Measurements from ENCODE around the gene PTGES2. TPM values are rescaled to one million over a fixed set of nuclear protein-coding genes. Genes with fewer than 3 reads are reported as not detected.

Gene PTGES2
- total RNA-seq, 6 experiments from 2014 or later = 68.5 to 82.8 (median 70.6) TPM

DNA sequence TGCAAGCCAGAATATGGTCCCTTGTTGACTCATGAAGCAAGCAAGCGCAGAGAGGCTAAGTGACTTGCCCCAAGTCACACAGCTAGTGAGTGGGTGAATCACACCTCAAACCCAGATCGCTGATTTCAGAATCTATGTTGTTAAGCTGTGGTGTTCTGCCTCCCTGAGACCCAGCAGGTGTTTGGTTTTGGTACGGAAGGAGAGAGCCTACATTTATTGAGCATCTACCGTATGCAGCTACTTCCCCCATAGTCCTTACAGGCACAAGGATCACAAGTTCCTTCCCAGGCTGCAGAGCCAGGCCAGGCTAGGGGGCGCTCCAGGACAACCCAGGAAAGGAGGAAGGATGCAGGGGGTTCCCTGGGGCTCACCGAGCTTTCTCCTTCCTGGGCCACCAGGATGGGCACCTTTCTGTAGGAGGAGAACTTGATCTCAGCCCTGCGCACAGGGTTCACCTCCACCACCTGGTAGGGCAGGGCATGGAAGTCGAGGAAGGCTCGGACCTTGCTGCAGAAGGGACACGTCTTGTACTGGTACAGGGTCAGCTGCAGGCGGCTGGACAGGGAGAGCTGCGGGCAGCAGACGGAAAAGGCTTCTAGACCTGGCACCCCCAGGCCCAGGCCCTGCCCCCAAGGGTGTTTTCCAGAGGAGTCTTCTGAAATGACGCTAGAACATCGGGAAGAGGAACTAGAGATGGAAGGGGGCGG is 2.5 kb downstream of the PTGES2 start:
- no peak overlapping the region for H3K27ac Mint-ChIP-seq
- H3K27me3 Mint-ChIP-seq (ENCODE audit: insufficient read depth) = no peaks in the 10 kb centered on the region
- TF ChIP-seq, protein P1, sequence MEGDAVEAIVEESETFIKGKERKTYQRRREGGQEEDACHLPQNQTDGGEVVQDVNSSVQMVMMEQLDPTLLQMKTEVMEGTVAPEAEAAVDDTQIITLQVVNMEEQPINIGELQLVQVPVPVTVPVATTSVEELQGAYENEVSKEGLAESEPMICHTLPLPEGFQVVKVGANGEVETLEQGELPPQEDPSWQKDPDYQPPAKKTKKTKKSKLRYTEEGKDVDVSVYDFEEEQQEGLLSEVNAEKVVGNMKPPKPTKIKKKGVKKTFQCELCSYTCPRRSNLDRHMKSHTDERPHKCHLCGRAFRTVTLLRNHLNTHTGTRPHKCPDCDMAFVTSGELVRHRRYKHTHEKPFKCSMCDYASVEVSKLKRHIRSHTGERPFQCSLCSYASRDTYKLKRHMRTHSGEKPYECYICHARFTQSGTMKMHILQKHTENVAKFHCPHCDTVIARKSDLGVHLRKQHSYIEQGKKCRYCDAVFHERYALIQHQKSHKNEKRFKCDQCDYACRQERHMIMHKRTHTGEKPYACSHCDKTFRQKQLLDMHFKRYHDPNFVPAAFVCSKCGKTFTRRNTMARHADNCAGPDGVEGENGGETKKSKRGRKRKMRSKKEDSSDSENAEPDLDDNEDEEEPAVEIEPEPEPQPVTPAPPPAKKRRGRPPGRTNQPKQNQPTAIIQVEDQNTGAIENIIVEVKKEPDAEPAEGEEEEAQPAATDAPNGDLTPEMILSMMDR (IDR thresholded peaks at IDR 0.05) = peak; percentile 78
- DNase-seq = peak; percentile 23
- H3K9me3 Mint-ChIP-seq = no peaks in the 10 kb centered on the region
- H3K4me3 Mint-ChIP-seq = peak overlapping the region; percentile 88; the same call in 1 of the 2 replicates
- H3K36me3 Mint-ChIP-seq (ENCODE audit: low read depth) = no peaks in the 10 kb centered on the region
- peaks cover 28% of the 10 kb centered on the region for H3K4me1 Mint-ChIP-seq (ENCODE audit: low read depth)

DNA sequence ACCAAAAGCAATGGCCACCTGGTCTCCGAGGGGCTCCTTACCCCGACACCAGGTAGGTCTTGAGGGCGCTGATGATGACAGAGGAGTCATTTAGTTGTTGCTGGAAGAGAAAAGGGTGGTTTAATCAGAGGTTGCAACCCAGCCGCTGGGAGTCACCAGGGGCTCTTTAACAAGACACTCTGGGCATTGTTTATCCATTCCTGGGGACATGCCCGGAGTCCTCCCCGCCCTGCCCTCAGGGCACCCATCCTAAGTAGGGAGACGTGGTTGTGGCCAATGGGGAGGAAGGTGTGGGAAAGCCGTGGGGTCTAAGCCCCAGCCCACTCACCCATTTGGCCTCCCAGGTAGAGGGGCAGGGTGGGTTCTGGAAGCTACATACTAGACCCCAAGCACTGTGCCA is 3.1 kb downstream of the PTGES2 start:
- Mint-ChIP-seq H3K4me1 (ENCODE audit: low read depth) (peaks cover 26% of the 10 kb centered on the region), H3K36me3 (ENCODE audit: low read depth) (no peaks in the 10 kb centered on the region), H3K4me3 (no peak overlapping the region), H3K9me3 (no peaks in the 10 kb centered on the region), H3K27ac (no peak overlapping the region), H3K27me3 (ENCODE audit: insufficient read depth) (no peaks in the 10 kb centered on the region)
- TF ChIP-seq, protein P1 (IDR thresholded peaks at IDR 0.05) = no peak
- no peak for DNase-seq

DNA sequence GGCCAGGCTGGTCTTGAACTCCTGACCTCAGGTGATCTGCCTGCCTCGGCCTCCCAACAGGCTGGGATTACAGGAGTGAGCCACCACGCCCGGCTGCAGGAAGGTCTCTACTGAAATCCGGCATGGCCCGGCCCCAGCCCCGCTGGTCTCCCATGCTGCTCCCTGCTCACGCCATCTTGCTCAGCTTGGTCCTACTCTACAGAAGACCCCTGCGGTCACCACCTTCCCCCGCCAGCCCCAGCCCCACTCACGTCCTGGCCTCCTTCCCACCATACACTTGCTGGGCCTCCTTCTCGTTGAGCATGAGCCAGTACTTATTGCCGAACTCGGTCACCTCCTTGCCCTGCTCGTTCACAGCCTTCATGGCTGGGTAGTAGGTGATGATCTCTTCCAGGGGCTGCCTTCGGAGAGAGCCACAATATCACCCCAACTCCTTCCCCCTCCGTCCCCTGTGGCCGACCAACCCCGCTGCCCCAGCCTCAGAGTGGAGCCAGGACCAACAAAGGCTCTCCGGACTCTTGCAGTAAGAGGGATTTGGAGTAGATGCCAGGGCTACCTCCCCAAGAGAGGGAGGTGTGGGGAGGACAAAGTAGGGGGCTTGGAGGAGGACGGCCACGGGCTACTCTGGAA is 4.0 kb downstream of the PTGES2 start:
- no peak overlapping the region for H3K27ac Mint-ChIP-seq
- H3K9me3 Mint-ChIP-seq = no peaks in the 10 kb centered on the region
- H3K36me3 Mint-ChIP-seq (ENCODE audit: low read depth) = no peaks in the 10 kb centered on the region
- no peaks in the 10 kb centered on the region; the same call in 1 of the 2 replicates for H3K27me3 Mint-ChIP-seq (ENCODE audit: insufficient read depth)
- no peak for DNase-seq
- peaks cover 19% of the 10 kb centered on the region for H3K4me1 Mint-ChIP-seq (ENCODE audit: low read depth)
- no peak overlapping the region for H3K4me3 Mint-ChIP-seq
- TF ChIP-seq, protein P1 (IDR thresholded peaks at IDR 0.05) = no peak

DNA sequence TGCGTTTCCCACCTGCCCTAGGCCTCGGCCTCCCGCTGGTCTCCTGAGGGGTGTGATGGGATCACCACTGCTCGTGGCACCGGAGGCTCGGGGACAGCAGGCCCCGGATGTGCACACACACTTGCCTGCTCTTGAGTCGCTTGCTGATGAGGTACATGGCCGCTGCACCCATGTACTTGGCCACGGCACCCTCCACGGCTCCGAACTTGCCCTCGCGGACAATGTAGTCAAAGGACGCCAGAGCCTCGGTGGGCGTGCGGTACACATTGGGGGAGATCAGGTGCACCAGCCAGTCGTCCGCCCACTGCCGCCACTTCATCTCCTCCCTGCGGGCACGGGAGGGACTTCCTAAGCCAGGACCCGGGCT is 4.7 kb downstream of the PTGES2 start:
- no peak overlapping the region for H3K27ac Mint-ChIP-seq
- no peak for DNase-seq
- no peaks in the 10 kb centered on the region; the same call in 1 of the 2 replicates for H3K27me3 Mint-ChIP-seq (ENCODE audit: insufficient read depth)
- H3K4me3 Mint-ChIP-seq = no peak overlapping the region
- H3K9me3 Mint-ChIP-seq = no peaks in the 10 kb centered on the region
- no peaks in the 10 kb centered on the region for H3K36me3 Mint-ChIP-seq (ENCODE audit: low read depth)
- TF ChIP-seq, protein P1 (IDR thresholded peaks at IDR 0.05) = no peak
- H3K4me1 Mint-ChIP-seq (ENCODE audit: low read depth) = peaks cover 21% of the 10 kb centered on the region

DNA sequence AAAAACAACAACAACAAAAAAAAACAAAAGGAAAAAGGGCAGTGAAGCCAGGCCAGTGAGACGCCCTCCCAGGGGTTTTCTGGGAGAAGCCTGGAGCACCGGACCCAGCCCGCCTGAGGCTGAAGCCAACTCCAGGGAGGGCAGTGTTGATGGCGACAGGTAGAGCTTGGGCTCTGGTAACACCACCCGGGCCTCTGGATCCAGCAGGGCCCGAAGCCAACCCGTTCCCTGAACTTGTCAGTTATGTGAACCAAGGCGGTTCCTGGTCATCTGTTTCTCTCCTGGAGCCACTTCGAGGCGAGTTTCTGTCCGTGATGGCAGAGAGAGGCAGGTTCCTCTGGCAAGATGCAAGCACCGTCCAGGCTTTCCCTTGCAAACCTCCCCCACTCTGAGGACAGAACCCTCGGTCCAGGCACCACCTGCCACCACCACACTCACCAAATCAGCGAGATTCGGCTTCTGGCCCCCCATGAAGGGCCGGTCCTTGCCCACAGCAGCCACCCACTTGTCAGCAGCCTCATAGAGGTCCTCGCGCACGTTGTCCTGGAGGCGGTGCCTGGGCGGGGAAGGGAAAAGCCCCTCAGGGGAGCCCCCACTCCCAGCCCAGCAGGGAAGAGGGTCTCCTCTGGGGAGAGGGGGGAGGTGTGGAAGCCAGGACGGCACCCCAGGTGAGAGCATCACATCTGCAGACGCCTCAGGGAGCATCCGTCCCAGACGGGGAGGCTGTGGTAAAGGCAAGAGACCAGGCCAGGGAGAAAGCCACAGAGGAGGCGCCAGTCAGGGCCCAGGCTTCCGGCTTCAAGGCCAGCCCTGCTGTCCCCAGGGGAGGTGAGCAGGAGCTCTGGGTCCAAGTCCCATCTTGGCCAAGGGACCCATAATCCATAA is 5.4 kb downstream of the PTGES2 start:
- H3K27me3 Mint-ChIP-seq (ENCODE audit: insufficient read depth) = no peaks in the 10 kb centered on the region; the same call in none of the 2 replicates

More for the DNA sequence above, 5.4 kb downstream of the PTGES2 start:
- DNase-seq = no peak
- Mint-ChIP-seq H3K4me3 (no peak overlapping the region), H3K27ac (no peak overlapping the region), H3K36me3 (ENCODE audit: low read depth) (no peaks in the 10 kb centered on the region), H3K4me1 (ENCODE audit: low read depth) (peaks cover 25% of the 10 kb centered on the region), H3K9me3 (no peaks in the 10 kb centered on the region)
- TF ChIP-seq, protein P1 (IDR thresholded peaks at IDR 0.05) = no peak
